Sigmoid colon (tissue), 7 donors: Measurements from ENCODE around the gene DCLRE1C. TPM values are rescaled to one million over a fixed set of nuclear protein-coding genes. Genes with fewer than 3 reads are reported as not detected.

Experiments
- polyA plus RNA-seq, 3 donors: library from polyadenylated mRNA; stranded (reverse); fragments of 200-250 nt; gene quantifications; one replicate each; pipeline ENCODE4 v1.2.3, GENCODE V29; 2013
- total RNA-seq, 4 donors: library from RNA; depleted of rRNA; stranded (reverse); fragments of >200 nt; gene quantifications; one replicate each; pipeline ENCODE4 v1.1.0, GENCODE V29; 2016
- donor health status: healthy with polysubstance abuse.
- donor health status: Bipolar disorder and iron deficiency.
- donor health status: healthy.

Gene DCLRE1C
- total and polyA plus RNA-seq, 7 donors = 5.4 to 17.5 (median 9.9) TPM

Other genes with a start within 250 kb of the DCLRE1C start
- 10 to 100 TPM; 12.8 to 15.0 (median 14.2) TPM for gene FAM107B, start 179.2 kb downstream of the DCLRE1C start, total RNA-seq
- gene FAM107B, start 179.2 kb downstream of the DCLRE1C start, polyA plus RNA-seq = 100 to 1,000 TPM in 2 of 3 donors, 10 to 100 TPM in 1; 61.9 to 111 (median 103) TPM
- gene CDNF, start 116.1 kb downstream of the DCLRE1C start, total RNA-seq = 1 to 10 TPM in 3 of 4 donors, not detected in 1; 1.5 to 2.9 (median 2.2) TPM
- gene CDNF, start 116.1 kb downstream of the DCLRE1C start, polyA plus RNA-seq = under 1 TPM in 1 of 3 donors, not detected in 2; 0.95 TPM
- 10 to 100 TPM in 2 of 4 donors, 1 to 10 TPM in 2; 10.0 to 13.4 (median 11.6) TPM for gene HSPA14, start 115.8 kb downstream of the DCLRE1C start, total RNA-seq
- gene HSPA14, start 115.8 kb downstream of the DCLRE1C start, polyA plus RNA-seq = 10 to 100 TPM; 16.1 to 19.8 (median 19.7) TPM
- 1 to 10 TPM; 4.7 to 8.1 (median 5.8) TPM for gene MSANTD7, start 115.8 kb downstream of the DCLRE1C start, total RNA-seq
- 1 to 10 TPM; 3.2 to 6.3 (median 3.6) TPM for gene MSANTD7, start 115.8 kb downstream of the DCLRE1C start, polyA plus RNA-seq
- 1 to 10 TPM; 3.9 to 6.4 (median 5.3) TPM for gene SUV39H2, start 75.2 kb downstream of the DCLRE1C start, total RNA-seq
- 1 to 10 TPM; 4.2 to 6.0 (median 4.6) TPM for gene SUV39H2, start 75.2 kb downstream of the DCLRE1C start, polyA plus RNA-seq
- gene MEIG1, start 5.3 kb upstream of the DCLRE1C start, total RNA-seq = 1 to 10 TPM in 1 of 4 donors, not detected in 3; 1.3 TPM
- not detected for gene MEIG1, start 5.3 kb upstream of the DCLRE1C start, polyA plus RNA-seq
- under 1 TPM in 2 of 4 donors, not detected in 2; 0.49 to 0.71 TPM for gene OLAH, start 89.8 kb upstream of the DCLRE1C start, total RNA-seq
- under 1 TPM in 1 of 3 donors, not detected in 2; 0.63 TPM for gene OLAH, start 89.8 kb upstream of the DCLRE1C start, polyA plus RNA-seq
- not detected for gene ACBD7, start 134.7 kb upstream of the DCLRE1C start, total RNA-seq
- under 1 TPM in 1 of 3 donors, not detected in 2; 0.57 TPM for gene ACBD7, start 134.7 kb upstream of the DCLRE1C start, polyA plus RNA-seq
- 10 to 100 TPM in 3 of 4 donors, 1 to 10 TPM in 1; 8.7 to 29.5 (median 15.6) TPM for gene RPP38, start 143.3 kb upstream of the DCLRE1C start, total RNA-seq
- gene RPP38, start 143.3 kb upstream of the DCLRE1C start, polyA plus RNA-seq = 10 to 100 TPM; 15.6 to 19.2 (median 18.7) TPM
- gene NMT2, start 214.6 kb upstream of the DCLRE1C start, total RNA-seq = 10 to 100 TPM; 11.1 to 23.3 (median 18.3) TPM
- 10 to 100 TPM; 12.7 to 21.0 (median 16.0) TPM for gene NMT2, start 214.6 kb upstream of the DCLRE1C start, polyA plus RNA-seq